Thoracic aorta (tissue), 2 donors: ENCODE data around the gene CTSK. TPM values are rescaled to one million over a fixed set of nuclear protein-coding genes. Genes with fewer than 3 reads are reported as not detected.

Experiments
- ATAC-seq: fragments of 150-250 bp; one replicate; pipeline ENCODE4 v1.8.0; 2017; ENCODE audit warnings: low read depth; ENCODE audit not compliant: insufficient number of reproducible peaks, low FRiP score
- DNase-seq: peaks from one replicate; pipeline ENCODE4 v3.0.0-alpha.2; 2020; ENCODE audit warnings: low spot score
- H3K27ac ChIP-seq, 2 donors: fragments of 200-600 bp; sonication (generic); 1 replicate in 1 of 2; 2 replicates in 1 of 2; pipeline ENCODE4 v1.5.1; 2016; ENCODE audit warnings: mild to moderate bottlenecking in 2 of 2, moderate library complexity in 2 of 2
- H3K27me3 ChIP-seq: fragments of 200-600 bp; sonication (generic); replicated peaks from 2 replicates; pipeline ENCODE4 v1.6.0; 2016; ENCODE audit warnings: mild to moderate bottlenecking; ENCODE audit not compliant: insufficient read depth
- H3K36me3 ChIP-seq: fragments of 200-600 bp; sonication (generic); one replicate; pipeline ENCODE4 v1.5.1; 2016
- H3K4me1 ChIP-seq, 2 donors: fragments of 200-600 bp; sonication (generic); 1 replicate in 1 of 2; 2 replicates in 1 of 2; pipeline versions ENCODE4 v1.5.1 to v1.6.0; 2016; ENCODE audit warnings: low read depth in 2 of 2, mild to moderate bottlenecking in 1 of 2; ENCODE audit not compliant: control insufficient read depth in 1 of 2
- H3K4me3 ChIP-seq: fragments of 200-600 bp; sonication (generic); 2 replicates; pipeline ENCODE4 v1.5.1; 2016; ENCODE audit warnings: mild to moderate bottlenecking
- H3K9me3 ChIP-seq: fragments of 200-600 bp; sonication (generic); 2 replicates; pipeline ENCODE4 v1.5.1; 2016
- CTCF ChIP-seq: fragments of 200-600 bp; sonication (generic); IDR thresholded peaks from one replicate; pipeline ENCODE4 v1.5.1; 2019; ENCODE audit warnings: antibody characterized with exemption
- total RNA-seq, 2 donors: library from RNA; depleted of rRNA; stranded (reverse); fragments of >200 nt; gene quantifications; one replicate each; pipeline versions ENCODE4 v1.1.0 to v1.2.3, GENCODE V29; 2016

CTSK gene
- total RNA-seq, 2 donors from 2014 or later, result 70.7 to 117 TPM

DNA sequence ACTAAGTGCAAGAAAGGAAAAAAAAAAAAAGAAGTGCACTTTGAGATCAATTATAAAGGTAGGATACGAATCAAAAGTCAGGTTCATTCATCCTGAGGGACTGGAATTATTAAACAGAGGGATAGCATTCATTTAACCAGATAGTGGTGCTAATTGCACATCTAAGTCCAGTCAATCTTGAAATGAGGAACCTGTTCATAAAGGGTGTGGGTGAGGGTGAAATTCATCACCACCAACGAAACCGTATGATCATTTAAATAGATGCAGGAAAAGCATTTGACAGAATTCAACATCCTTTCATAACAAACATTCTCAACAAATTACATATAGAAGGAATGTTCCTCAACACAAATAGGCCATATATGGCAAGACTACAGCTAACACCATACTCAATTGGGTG, 48.0 kb downstream of the CTSK start:
- H3K9me3 ChIP-seq, result no peaks in the 10 kb centered on the region
- peaks cover 0 to 5% of the 10 kb centered on the region in 2 donors for H3K4me1 ChIP-seq
- no peaks in the 10 kb centered on the region for H3K36me3 ChIP-seq
- ATAC-seq (no peak), DNase-seq (no peak)
- H3K27me3 ChIP-seq, result no peaks in the 10 kb centered on the region
- no peak overlapping the region for H3K27ac ChIP-seq
- no peak overlapping the region for H3K4me3 ChIP-seq
- no peak for TF ChIP-seq CTCF

GRCh38 chr1:150753416-150753815, 54.6 kb downstream of the CTSK start:
- Histone ChIP-seq H3K27ac (no peak overlapping the region), H3K4me1 (no peaks in the 10 kb centered on the region), H3K9me3 (no peaks in the 10 kb centered on the region), H3K27me3 (no peaks in the 10 kb centered on the region), H3K36me3 (peaks cover 5% of the 10 kb centered on the region), H3K4me3 (no peak overlapping the region)
- no peak for DNase-seq
- ATAC-seq, result no peak
- no peak for TF ChIP-seq CTCF

DNA sequence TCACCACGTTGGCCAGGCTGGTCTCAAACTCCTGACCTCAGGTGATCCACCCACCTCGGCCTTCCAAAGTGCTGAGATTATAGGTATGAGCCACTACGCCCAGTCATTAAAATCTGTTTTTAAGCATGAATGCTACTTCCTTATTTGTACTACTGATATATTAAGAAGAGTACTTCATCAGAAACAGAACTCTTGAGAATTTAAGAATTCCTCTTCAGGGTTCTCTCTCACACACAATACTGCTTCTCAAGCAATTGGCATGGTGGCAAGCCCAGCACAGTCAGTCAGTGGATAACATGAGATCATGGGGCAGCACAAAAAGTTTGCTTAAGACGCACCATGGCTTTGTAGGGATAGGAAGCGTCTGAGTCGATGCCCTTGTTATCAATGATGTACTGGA, 56.6 kb downstream of the CTSK start:
- no peak overlapping the region for H3K4me3 ChIP-seq
- H3K27me3 ChIP-seq, result no peaks in the 10 kb centered on the region
- H3K4me1 ChIP-seq, result no peaks in the 10 kb centered on the region
- H3K27ac ChIP-seq, result no peak overlapping the region
- no peak for DNase-seq
- peaks cover 5% of the 10 kb centered on the region for H3K36me3 ChIP-seq
- no peak for TF ChIP-seq CTCF
- H3K9me3 ChIP-seq, result no peaks in the 10 kb centered on the region
- no peak for ATAC-seq

- no peak for TF ChIP-seq CTCF
- no peak overlapping the region for H3K4me3 ChIP-seq
- peaks cover 5% of the 10 kb centered on the region for H3K36me3 ChIP-seq
- H3K27me3 ChIP-seq, result no peaks in the 10 kb centered on the region
- no peak for ATAC-seq
- H3K9me3 ChIP-seq, result no peaks in the 10 kb centered on the region
- no peak for DNase-seq
- H3K27ac ChIP-seq, result no peak overlapping the region
- H3K4me1 ChIP-seq, result no peaks in the 10 kb centered on the region
These were observed 58.2 kb downstream of the CTSK start for GRCh38 chr1:150749720-150750311.

- Histone ChIP-seq H3K9me3 (no peaks in the 10 kb centered on the region), H3K4me1 (no peaks in the 10 kb centered on the region), H3K27ac (no peak overlapping the region), H3K27me3 (no peaks in the 10 kb centered on the region), H3K36me3 (peaks cover 5% of the 10 kb centered on the region), H3K4me3 (no peak overlapping the region)
- DNase-seq, result no peak
- ATAC-seq, result no peak
- no peak for TF ChIP-seq CTCF
These were observed 59.0 kb downstream of the CTSK start for GRCh38 chr1:150748878-150749719.

Other genes with a start within 250 kb of the CTSK start
- 100 to 1,000 TPM; 588 to 607 TPM for gene MCL1, start 228.7 kb downstream of the CTSK start, total RNA-seq
- 10 to 100 TPM; 85.7 to 94.5 TPM for gene ENSA, start 178.6 kb downstream of the CTSK start, total RNA-seq
- gene GOLPH3L, start 111.1 kb downstream of the CTSK start, total RNA-seq, result 10 to 100 TPM; 13.7 to 15.6 TPM
- gene HORMAD1, start 87.4 kb downstream of the CTSK start, total RNA-seq, result not detected
- 10 to 100 TPM; 64.7 to 82.6 TPM for gene CTSS, start 42.5 kb downstream of the CTSK start, total RNA-seq
- 10 to 100 TPM; 60.9 to 73.2 TPM for gene ARNT, start 68.3 kb upstream of the CTSK start, total RNA-seq
- gene CTXND2, start 78.9 kb upstream of the CTSK start, total RNA-seq, result not detected
- gene SETDB1, start 118.1 kb upstream of the CTSK start, total RNA-seq, result 10 to 100 TPM; 38.9 to 42.7 TPM
- gene CERS2, start 166.6 kb upstream of the CTSK start, total RNA-seq, result 100 to 1,000 TPM; 102 to 122 TPM
- not detected for gene ANXA9, start 174.0 kb upstream of the CTSK start, total RNA-seq
- 10 to 100 TPM; 16.9 to 28.3 TPM for gene MINDY1, start 198.6 kb upstream of the CTSK start, total RNA-seq
- gene PRUNE1, start 200.2 kb upstream of the CTSK start, total RNA-seq, result 10 to 100 TPM; 16.5 to 21.3 TPM
- gene BNIPL, start 228.3 kb upstream of the CTSK start, total RNA-seq, result 1 to 10 TPM in 1 of 2 donors, under 1 TPM in 1; 0.14 to 2.6 TPM
- 1 to 10 TPM; 5.0 to 5.3 TPM for gene C1orf56, start 239.5 kb upstream of the CTSK start, total RNA-seq